Measurements from ENCODE around the gene REEP1.
"Not testable (repeated sequence)": the region's sequence is repeated elsewhere in the genome, so short reads cannot be mapped to it uniquely, and the experiment has no call there.

The REEP1 gene

GRCh38 chr2:86275962-86276361 is 61.5 kb downstream of the REEP1 start:
- no peak for DNase-seq

- no peak for DNase-seq
Observed at GRCh38 chr2:86275384-86275799, 62.0 kb downstream of the REEP1 start.

- no peak for DNase-seq
Observed at GRCh38 chr2:86274918-86275275, 62.5 kb downstream of the REEP1 start.

DNA sequence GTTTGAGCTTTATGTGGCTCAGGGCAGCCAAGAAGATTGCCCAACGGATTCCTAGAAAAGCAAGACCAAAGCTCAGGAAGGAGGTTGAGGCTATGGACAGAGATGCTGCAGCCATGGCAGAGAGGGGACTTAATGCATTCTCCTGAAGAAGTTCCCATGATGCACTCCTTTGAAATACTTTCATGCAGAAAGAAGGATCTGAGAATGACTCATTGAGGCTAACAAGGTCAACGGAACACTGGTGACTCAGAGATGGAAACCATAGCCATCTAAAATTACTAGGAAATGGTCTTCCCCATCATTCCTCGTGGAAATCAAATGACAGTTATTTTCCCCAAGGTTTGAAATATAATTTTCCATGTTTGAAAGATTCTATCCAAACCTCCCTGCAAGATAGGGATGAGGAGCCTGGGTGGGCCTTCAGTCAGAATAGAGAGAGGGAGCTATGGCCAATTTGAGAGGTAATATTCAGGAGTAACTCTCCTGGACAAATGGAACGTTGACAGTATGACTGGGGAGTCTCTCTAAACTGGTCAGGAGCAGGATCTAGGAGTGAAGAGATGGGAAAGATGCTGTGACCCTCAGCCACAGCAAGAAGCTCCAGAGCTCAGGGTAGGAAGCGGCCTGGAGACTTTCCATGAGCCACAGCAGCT is 63.0 kb downstream of the REEP1 start:
- no peak for DNase-seq

DNA sequence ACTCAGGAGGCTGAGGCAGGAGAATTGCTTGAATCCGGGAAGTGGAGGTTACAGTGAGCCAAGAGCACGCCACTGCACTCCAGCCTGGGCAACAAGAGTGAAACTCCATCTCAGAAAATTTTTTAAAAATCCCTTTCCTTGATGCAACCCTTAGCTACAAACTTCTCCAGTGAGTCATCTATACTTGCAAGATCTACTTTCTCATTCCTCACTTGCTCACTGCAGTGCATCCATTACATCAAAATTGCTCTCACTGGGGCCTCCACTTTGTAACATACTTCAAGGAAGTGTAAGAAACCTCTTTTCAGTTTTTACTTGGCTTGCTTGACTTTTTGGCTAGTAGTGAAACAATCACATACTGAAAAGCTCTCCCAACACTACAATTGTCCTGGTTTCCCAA is 65.3 kb downstream of the REEP1 start:
- no peak for DNase-seq

GRCh38 chr2:86271248-86271647 is 66.2 kb downstream of the REEP1 start:
- no peak for DNase-seq

- DNase-seq, result no peak
Observed at GRCh38 chr2:86263956-86264355, 73.5 kb downstream of the REEP1 start.

DNA sequence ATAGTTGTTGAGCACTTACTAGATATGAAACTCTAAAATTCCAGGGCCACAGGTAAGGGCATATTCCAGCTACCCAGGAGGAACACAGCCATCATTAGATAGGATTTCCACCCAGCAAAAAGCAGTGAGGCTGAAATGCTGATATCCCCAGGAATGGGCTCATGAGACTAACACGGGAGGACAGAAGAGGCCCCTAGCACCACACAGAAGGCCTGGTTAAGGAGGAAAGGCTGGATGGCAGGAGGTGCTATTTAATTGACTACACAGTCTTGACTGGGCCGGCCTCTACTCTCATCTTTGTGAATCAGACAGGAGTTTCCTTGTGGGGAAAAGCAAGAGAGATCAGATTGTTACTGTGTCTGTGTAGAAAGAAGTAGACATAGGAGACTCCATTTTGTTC is 76.4 kb downstream of the REEP1 start:
- no peak for DNase-seq

GRCh38 chr2:86258106-86258505 is 79.3 kb downstream of the REEP1 start:
- DNase-seq, result no peak

GRCh38 chr2:86256982-86257381 is 80.4 kb downstream of the REEP1 start:
- DNase-seq, result no peak

DNA sequence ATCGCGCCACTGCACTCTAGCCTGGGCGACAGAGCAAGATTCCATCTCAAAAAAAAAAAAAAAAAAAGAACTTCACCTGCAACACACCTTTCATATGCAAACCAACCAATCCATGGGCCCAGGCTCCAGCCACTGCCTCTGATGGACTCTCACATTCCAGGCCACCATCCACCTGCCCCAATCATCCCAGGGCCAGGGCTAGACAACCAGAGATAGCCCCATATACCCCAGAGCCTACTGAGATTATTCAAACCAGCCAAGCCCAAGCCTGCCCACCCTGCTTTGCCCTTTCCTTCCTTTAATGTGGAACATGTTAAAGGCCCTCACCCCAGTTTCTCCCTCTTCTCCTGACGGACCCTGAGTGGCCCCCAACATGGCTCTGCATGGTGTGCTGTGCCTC is 81.1 kb downstream of the REEP1 start:
- DNase-seq, result no peak

GRCh38 chr2:86254576-86255538 is 82.6 kb downstream of the REEP1 start:
- DNase-seq, result no peak

DNA sequence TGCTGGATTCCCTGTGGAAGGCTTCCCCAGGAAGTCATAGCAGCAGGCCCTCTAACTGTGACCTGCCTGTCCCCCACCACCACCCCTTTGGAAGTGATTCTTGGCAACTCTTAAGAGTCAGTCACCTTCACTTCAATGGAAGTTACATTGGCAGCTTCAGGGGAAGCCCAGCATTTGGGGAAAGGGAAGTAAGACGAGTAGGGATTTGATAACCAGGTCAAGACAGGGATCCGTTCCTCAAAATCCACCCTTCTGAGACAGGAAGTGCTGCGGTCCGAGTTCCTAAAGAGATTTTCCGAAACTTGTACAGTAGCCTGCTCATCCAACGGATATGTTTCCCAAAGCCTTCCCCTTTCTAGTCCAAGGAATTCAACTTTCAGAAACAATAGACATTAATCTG is 84.0 kb downstream of the REEP1 start:
- DNase-seq, result no peak

GRCh38 chr2:86251840-86252266 is 85.6 kb downstream of the REEP1 start:
- DNase-seq, result no peak

DNA sequence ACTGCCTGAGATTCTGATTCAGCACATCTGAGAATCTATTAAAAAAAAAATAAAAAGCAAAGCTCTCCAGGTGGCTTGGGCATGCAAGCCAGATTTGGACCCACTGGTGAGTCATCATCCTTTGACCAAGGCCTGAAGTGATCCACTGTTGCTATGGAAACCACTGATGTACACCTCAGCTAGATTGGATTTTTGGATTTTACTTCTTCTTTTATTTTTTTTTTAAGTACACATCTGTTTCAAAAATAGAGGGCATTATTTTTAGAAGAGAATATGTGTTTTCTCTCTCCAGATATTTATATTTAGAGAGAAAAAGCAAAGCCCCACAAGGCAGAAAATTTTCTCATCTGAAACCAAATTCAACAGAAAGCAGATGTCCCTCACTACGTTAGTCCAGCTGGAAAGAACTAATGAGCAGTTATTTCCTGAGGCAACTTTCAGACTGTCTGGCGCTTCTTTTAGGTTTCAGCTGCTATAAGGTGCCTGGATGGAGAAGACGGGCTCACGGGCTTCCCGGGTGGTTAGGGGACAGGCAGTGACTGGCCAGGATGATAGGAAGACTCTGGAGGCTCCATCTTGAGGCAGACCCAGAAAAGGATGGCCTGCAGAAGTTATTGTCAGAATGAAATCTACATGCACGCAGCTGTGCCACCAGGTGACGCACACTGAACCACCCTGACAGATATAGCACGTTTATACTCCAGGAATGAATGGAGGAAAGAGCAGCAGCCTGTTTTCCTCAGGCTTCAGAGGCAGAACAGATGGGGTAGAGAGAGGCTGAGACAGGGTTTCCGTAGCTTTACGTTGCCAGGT is 87.6 kb downstream of the REEP1 start:
- no peak for DNase-seq

GRCh38 chr2:86249176-86249575 is 88.2 kb downstream of the REEP1 start:
- no peak for DNase-seq

GRCh38 chr2:86245222-86245621 is 92.2 kb downstream of the REEP1 start:
- DNase-seq, result not testable (repeated sequence)

DNA sequence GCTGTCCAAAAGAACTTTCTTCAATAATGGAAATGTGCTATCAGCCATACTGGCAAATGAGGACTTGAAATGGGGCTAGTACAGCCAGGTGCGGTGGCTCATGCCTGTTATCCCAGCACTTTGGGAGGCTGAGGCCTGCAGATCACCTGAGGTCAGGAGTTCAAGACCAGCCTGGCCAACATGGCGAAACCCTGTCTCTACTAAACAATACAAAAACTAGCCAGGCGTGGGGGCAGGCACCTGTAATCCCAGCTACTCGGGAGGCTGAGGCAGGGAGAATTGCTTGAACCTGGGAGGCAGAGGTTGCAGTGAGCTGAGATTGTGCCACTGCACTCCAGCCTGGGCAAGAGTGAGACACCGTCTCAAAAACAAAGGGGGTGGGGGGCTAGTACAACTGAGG is 92.6 kb downstream of the REEP1 start:
- not testable (repeated sequence) for DNase-seq

- DNase-seq, result no peak
Observed at GRCh38 chr2:86243950-86244733, 93.3 kb downstream of the REEP1 start.

DNA sequence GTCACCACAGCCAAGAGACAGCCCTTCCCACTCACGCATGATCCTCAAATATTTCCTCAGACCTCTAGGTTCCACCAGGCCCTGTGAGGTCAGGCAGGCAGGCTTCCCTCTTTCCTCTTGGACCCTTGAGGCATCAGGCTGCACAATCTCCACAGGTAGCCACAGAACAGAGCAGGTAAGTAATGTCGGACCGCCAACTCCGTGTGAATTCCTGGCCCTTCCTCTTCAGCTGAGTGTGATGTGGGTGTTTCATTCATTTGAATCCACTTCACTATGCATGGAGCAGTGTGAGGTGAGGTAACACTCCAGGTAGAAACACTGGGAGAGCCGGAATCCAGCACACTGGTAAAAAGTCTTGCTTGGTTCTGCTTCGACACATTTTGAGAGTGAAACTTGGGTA is 94.2 kb downstream of the REEP1 start:
- DNase-seq, result no peak

DNA sequence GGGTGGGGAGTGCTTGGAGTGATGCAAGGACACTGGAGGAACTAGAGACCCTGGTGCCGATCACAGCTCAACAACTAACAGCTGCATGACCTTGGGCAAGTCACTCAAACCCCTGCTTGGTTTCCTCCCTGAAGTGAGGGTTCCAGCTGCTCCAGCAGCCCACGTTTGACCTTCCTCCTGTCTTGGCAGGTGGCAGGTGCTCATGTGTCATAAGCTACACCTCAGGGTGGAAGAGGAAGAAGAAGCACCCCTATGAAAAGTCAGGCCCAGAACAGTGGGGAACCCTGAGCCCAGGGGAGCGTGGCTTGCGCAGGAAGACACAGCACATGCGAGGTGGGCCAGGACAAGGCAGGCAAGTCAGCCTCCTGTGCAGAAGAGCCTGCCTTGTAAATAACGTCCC is 95.8 kb downstream of the REEP1 start:
- no peak for DNase-seq

DNA sequence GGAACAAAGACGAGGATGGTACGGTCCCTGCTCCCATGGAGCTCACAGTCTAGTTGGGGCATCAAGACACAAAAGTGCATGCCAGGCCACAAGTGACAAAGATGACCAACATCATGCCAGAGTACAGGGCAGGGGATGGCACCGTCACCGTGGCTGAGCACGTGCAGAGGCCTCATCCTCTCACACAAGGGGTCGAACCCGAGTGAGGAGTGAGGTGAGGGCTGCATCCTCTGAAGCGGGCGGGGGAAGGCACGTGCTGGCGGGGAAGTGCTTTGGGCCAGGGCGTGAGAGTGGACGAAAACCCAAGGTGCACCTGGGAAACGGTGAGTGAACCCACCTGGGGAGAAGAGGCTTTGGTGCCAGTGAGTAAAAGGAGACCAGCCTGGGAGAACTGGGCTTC is 97.2 kb downstream of the REEP1 start:
- no peak for DNase-seq

GRCh38 chr2:86239745-86240144 is 97.7 kb downstream of the REEP1 start:
- no peak for DNase-seq
